HepG2 (cell line): ENCODE results near the gene ZNF106.

Source experiments
- ATF3 ChIP-seq: sonication (generic); formaldehyde crosslinking; IDR thresholded peaks from 2 replicates; pipeline ENCODE4 v1.4.0; 2020; ENCODE audit warnings: missing genetic modification reagents
- CTCF ChIP-seq: sonication (generic); formaldehyde crosslinking; IDR thresholded peaks from 2 replicates; pipeline ENCODE4 v1.5.0; 2020; ENCODE audit warnings: mild to moderate bottlenecking, missing genetic modification reagents, moderate library complexity
- HNRNPLL ChIP-seq: fragments of 200-400 bp; formaldehyde crosslinking; IDR thresholded peaks from 2 replicates; pipeline ENCODE4 v1.6.1; 2017; ENCODE audit warnings: mild to moderate bottlenecking, low read depth, low read length; ENCODE audit not compliant: poor library complexity, severe bottlenecking
- JUN ChIP-seq: sonication (generic); formaldehyde crosslinking; IDR thresholded peaks from 2 replicates; pipeline ENCODE4 v1.4.0; 2020; ENCODE audit warnings: mild to moderate bottlenecking, missing genetic modification reagents
- POLR2A ChIP-seq, 2 experiments: IDR thresholded peaks; 2 replicates each; pipeline ENCODE4 v1.6.1; 2011; ENCODE audit warnings: low read depth in 2 of 2, low read length in 2 of 2, mild to moderate bottlenecking in 1 of 2, moderate library complexity in 1 of 2; ENCODE audit not compliant: insufficient read depth in 1 of 2
- RBFOX2 ChIP-seq: fragments of 200-400 bp; formaldehyde crosslinking; IDR thresholded peaks from 2 replicates; pipeline ENCODE4 v1.6.1; 2017; ENCODE audit warnings: low read depth, mild to moderate bottlenecking, low read length
- REST ChIP-seq, 2 experiments: IDR thresholded peaks; 2 replicates each; pipeline ENCODE4 v1.6.1; 2011 to 2012; ENCODE audit warnings: low read length in 2 of 2, borderline replicate concordance in 1 of 2, low read depth in 1 of 2, mild to moderate bottlenecking in 1 of 2, moderate library complexity in 1 of 2
- SNRNP70 ChIP-seq: fragments of 200-400 bp; formaldehyde crosslinking; IDR thresholded peaks from 2 replicates; pipeline ENCODE4 v1.6.1; 2017; ENCODE audit warnings: mild to moderate bottlenecking, low read depth, low read length, moderate library complexity
- SP2 ChIP-seq: sonication (generic); formaldehyde crosslinking; IDR thresholded peaks from 2 replicates; pipeline ENCODE4 v1.5.1; 2020; ENCODE audit warnings: mild to moderate bottlenecking, missing genetic modification reagents
- SUZ12 ChIP-seq: fragments of 150-350 bp; IDR thresholded peaks from 2 replicates; pipeline ENCODE4 v1.6.1; 2014; ENCODE audit warnings: low read depth, low read length
- ZBTB33 ChIP-seq: sonication (generic); formaldehyde crosslinking; IDR thresholded peaks from 2 replicates; pipeline ENCODE4 v1.4.0; 2020; ENCODE audit warnings: missing genetic modification reagents
- ZBTB7A ChIP-seq: sonication (generic); formaldehyde crosslinking; IDR thresholded peaks from 2 replicates; pipeline ENCODE4 v1.8.0; 2022; ENCODE audit warnings: mild to moderate bottlenecking, missing genetic modification reagents
- ZMAT3 ChIP-seq: sonication (generic); formaldehyde crosslinking; conservative IDR thresholded peaks from 2 replicates; pipeline ENCODE4 v1.7.0; 2021; ENCODE audit warnings: missing genetic modification reagents
- ZNF7 ChIP-seq: IDR thresholded peaks from 2 replicates; pipeline ENCODE4 v1.6.1; 2016; ENCODE audit warnings: missing biosample characterization, missing genetic modification reagents

- TF ChIP-seq ZMAT3 (CRISPR knock-in tag) = no peak
- no peak for TF ChIP-seq CTCF (CRISPR knock-in tag)
- TF ChIP-seq ZBTB33 = no peak
- no peak for TF ChIP-seq REST (IDR thresholded peaks at IDR 0.05; ENCODE audit: borderline replicate concordance in 1 of 2, low read depth in 1 of 2, low read length in 2 of 2)
- TF ChIP-seq HNRNPLL = no peak
- TF ChIP-seq ZNF7 (CRISPR knock-in tag) = no peak
- no peak for TF ChIP-seq JUN (CRISPR knock-in tag)
- TF ChIP-seq SUZ12 = no peak
- TF ChIP-seq SNRNP70 = no peak
- no peak for TF ChIP-seq ZBTB7A (CRISPR knock-in tag)
- no peak for TF ChIP-seq ATF3
- TF ChIP-seq RBFOX2 = no peak
- no peak for TF ChIP-seq POLR2A (IDR thresholded peaks at IDR 0.05; ENCODE audit: insufficient read depth in 1 of 2, low read depth in 2 of 2, low read length in 2 of 2)
- no peak for TF ChIP-seq SP2
Measured at GRCh38 chr15:42375941-42376340, 115.0 kb downstream of the ZNF106 start.
